Epithelial cell of proximal tubule (primary cell): ENCODE data around the gene LSAMP. TPM values are rescaled to one million over a fixed set of nuclear protein-coding genes. Genes with fewer than 3 reads are reported as not detected.

Experiments
- DNase-seq: peaks from one replicate; pipeline ENCODE4 v3.0.0-alpha.2; 2011; ENCODE audit warnings: low read depth
- H3K4me3 ChIP-seq: 2 replicates; pipeline ENCODE4 v1.5.1; 2011; ENCODE audit warnings: low read depth, mild to moderate bottlenecking, low read length
- CTCF ChIP-seq: conservative IDR thresholded peaks from 2 replicates; pipeline ENCODE4 v1.5.1; 2012; ENCODE audit warnings: low read depth, mild to moderate bottlenecking, low read length
- total RNA-seq: library from RNA; depleted of rRNA; stranded (reverse); fragments of >200 nt; gene quantifications from 2 replicates; pipeline ENCODE4 v1.2.3, GENCODE V29; 2015

Gene LSAMP
- total RNA-seq, 1 donor from 2014 or later, result 5.1 TPM

- no peak overlapping the region for H3K4me3 ChIP-seq
- no peak for DNase-seq
- no peak for TF ChIP-seq CTCF
Observed at GRCh38 chr3:116200956-116201690, 244.2 kb downstream of the LSAMP start.

GRCh38 chr3:116199063-116199462 lies 246.2 kb downstream of the LSAMP start:
- DNase-seq, result peak; percentile 52

GRCh38 chr3:116198087-116198486 lies 247.2 kb downstream of the LSAMP start:
- no peak for DNase-seq
- no peak for TF ChIP-seq CTCF

More at GRCh38 chr3:116199063-116199462, 246.2 kb downstream of the LSAMP start:
- H3K4me3 ChIP-seq, result no peak overlapping the region
- TF ChIP-seq CTCF, result no peak

GRCh38 chr3:116192464-116192863 lies 252.8 kb downstream of the LSAMP start:
- no peak for TF ChIP-seq CTCF
- no peak for DNase-seq

More at GRCh38 chr3:116198087-116198486, 247.2 kb downstream of the LSAMP start:
- no peak overlapping the region for H3K4me3 ChIP-seq

GRCh38 chr3:116191409-116191808 lies 253.9 kb downstream of the LSAMP start:
- no peak for DNase-seq
- TF ChIP-seq CTCF, result no peak
- no peak overlapping the region for H3K4me3 ChIP-seq

More at GRCh38 chr3:116192464-116192863, 252.8 kb downstream of the LSAMP start:
- H3K4me3 ChIP-seq, result no peak overlapping the region

GRCh38 chr3:116190095-116190494 lies 255.2 kb downstream of the LSAMP start:
- no peak for TF ChIP-seq CTCF
- DNase-seq, result no peak
- no peak overlapping the region for H3K4me3 ChIP-seq
